ENCODE measurements around the gene GPR108. TPM values are rescaled to one million over a fixed set of nuclear protein-coding genes. Genes with fewer than 3 reads are reported as not detected.

GPR108 gene
- total and polyA plus RNA-seq, 2 of the 8 experiments (the other 6 are each of a cell fraction or from before 2014, with no cell fraction given): 34.9 to 46.0 TPM

GRCh38 chr19:6723738-6724137 is 13.6 kb downstream of the GPR108 start (continued):
- TF ChIP-seq NANOG (IDR thresholded peaks at IDR 0.05; ENCODE audit: insufficient read depth, low read depth, low read length, poor library complexity, severe bottlenecking) (no peak), SUZ12 (IDR thresholded peaks at IDR 0.05; ENCODE audit: low read length) (no peak), RBBP5 (IDR thresholded peaks at IDR 0.05; ENCODE audit: borderline replicate concordance, low read depth, low read length) (no peak), SRF (IDR thresholded peaks at IDR 0.05; ENCODE audit: low read depth, low read length) (no peak), YY1 (IDR thresholded peaks at IDR 0.05; ENCODE audit: low read depth, low read length) (no peak)
- TF ChIP-seq, protein P1, sequence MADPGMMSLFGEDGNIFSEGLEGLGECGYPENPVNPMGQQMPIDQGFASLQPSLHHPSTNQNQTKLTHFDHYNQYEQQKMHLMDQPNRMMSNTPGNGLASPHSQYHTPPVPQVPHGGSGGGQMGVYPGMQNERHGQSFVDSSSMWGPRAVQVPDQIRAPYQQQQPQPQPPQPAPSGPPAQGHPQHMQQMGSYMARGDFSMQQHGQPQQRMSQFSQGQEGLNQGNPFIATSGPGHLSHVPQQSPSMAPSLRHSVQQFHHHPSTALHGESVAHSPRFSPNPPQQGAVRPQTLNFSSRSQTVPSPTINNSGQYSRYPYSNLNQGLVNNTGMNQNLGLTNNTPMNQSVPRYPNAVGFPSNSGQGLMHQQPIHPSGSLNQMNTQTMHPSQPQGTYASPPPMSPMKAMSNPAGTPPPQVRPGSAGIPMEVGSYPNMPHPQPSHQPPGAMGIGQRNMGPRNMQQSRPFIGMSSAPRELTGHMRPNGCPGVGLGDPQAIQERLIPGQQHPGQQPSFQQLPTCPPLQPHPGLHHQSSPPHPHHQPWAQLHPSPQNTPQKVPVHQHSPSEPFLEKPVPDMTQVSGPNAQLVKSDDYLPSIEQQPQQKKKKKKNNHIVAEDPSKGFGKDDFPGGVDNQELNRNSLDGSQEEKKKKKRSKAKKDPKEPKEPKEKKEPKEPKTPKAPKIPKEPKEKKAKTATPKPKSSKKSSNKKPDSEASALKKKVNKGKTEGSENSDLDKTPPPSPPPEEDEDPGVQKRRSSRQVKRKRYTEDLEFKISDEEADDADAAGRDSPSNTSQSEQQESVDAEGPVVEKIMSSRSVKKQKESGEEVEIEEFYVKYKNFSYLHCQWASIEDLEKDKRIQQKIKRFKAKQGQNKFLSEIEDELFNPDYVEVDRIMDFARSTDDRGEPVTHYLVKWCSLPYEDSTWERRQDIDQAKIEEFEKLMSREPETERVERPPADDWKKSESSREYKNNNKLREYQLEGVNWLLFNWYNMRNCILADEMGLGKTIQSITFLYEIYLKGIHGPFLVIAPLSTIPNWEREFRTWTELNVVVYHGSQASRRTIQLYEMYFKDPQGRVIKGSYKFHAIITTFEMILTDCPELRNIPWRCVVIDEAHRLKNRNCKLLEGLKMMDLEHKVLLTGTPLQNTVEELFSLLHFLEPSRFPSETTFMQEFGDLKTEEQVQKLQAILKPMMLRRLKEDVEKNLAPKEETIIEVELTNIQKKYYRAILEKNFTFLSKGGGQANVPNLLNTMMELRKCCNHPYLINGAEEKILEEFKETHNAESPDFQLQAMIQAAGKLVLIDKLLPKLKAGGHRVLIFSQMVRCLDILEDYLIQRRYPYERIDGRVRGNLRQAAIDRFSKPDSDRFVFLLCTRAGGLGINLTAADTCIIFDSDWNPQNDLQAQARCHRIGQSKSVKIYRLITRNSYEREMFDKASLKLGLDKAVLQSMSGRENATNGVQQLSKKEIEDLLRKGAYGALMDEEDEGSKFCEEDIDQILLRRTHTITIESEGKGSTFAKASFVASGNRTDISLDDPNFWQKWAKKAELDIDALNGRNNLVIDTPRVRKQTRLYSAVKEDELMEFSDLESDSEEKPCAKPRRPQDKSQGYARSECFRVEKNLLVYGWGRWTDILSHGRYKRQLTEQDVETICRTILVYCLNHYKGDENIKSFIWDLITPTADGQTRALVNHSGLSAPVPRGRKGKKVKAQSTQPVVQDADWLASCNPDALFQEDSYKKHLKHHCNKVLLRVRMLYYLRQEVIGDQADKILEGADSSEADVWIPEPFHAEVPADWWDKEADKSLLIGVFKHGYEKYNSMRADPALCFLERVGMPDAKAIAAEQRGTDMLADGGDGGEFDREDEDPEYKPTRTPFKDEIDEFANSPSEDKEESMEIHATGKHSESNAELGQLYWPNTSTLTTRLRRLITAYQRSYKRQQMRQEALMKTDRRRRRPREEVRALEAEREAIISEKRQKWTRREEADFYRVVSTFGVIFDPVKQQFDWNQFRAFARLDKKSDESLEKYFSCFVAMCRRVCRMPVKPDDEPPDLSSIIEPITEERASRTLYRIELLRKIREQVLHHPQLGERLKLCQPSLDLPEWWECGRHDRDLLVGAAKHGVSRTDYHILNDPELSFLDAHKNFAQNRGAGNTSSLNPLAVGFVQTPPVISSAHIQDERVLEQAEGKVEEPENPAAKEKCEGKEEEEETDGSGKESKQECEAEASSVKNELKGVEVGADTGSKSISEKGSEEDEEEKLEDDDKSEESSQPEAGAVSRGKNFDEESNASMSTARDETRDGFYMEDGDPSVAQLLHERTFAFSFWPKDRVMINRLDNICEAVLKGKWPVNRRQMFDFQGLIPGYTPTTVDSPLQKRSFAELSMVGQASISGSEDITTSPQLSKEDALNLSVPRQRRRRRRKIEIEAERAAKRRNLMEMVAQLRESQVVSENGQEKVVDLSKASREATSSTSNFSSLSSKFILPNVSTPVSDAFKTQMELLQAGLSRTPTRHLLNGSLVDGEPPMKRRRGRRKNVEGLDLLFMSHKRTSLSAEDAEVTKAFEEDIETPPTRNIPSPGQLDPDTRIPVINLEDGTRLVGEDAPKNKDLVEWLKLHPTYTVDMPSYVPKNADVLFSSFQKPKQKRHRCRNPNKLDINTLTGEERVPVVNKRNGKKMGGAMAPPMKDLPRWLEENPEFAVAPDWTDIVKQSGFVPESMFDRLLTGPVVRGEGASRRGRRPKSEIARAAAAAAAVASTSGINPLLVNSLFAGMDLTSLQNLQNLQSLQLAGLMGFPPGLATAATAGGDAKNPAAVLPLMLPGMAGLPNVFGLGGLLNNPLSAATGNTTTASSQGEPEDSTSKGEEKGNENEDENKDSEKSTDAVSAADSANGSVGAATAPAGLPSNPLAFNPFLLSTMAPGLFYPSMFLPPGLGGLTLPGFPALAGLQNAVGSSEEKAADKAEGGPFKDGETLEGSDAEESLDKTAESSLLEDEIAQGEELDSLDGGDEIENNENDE (IDR thresholded peaks at IDR 0.05; ENCODE audit: insufficient replicate concordance, low read length): no peak
